GM23338 (cell line): ENCODE data around the gene MAP2K5. TPM values are rescaled to one million over a fixed set of nuclear protein-coding genes. Genes with fewer than 3 reads are reported as not detected.

ENCODE experiments used
- ATAC-seq: fragments of 200-7000 bp; cut with Tn5 transposase; 3 replicates; pipeline ENCODE4 v1.9.1; 2020
- DNase-seq: peaks from one replicate; pipeline ENCODE4 v3.0.0-alpha.2; 2015; ENCODE audit warnings: low spot score
- H2AFZ ChIP-seq: fragments of 200-600 bp; sonication (generic); 2 replicates; pipeline ENCODE4 v1.8.0; 2016; ENCODE audit warnings: antibody characterized with exemption, mild to moderate bottlenecking, moderate library complexity
- H3F3A ChIP-seq: fragments of 200-600 bp; sonication (generic); replicated peaks from 2 replicates; pipeline ENCODE4 v1.8.0; 2017; ENCODE audit warnings: antibody characterized with exemption, mixed run types, low read depth
- H3K27ac ChIP-seq: fragments of 200-600 bp; sonication (generic); 2 replicates; pipeline ENCODE4 v1.6.1; 2016; ENCODE audit warnings: low read depth
- H3K27me3 ChIP-seq: fragments of 200-600 bp; sonication (generic); 2 replicates; pipeline ENCODE4 v1.8.0; 2016; ENCODE audit warnings: mild to moderate bottlenecking, mixed run types, moderate library complexity; ENCODE audit not compliant: insufficient read depth
- H3K36me3 ChIP-seq: fragments of 200-600 bp; sonication (generic); 2 replicates; pipeline ENCODE4 v1.8.0; 2016; ENCODE audit warnings: mild to moderate bottlenecking; ENCODE audit not compliant: insufficient read depth
- H3K4me1 ChIP-seq: fragments of 200-600 bp; sonication (generic); 2 replicates; pipeline ENCODE4 v1.8.0; 2016; ENCODE audit warnings: mild to moderate bottlenecking, moderate library complexity; ENCODE audit not compliant: insufficient read depth
- H3K4me2 ChIP-seq: fragments of 200-600 bp; sonication (generic); 2 replicates; pipeline ENCODE4 v1.7.1; 2017; ENCODE audit warnings: mixed run types
- H3K4me3 ChIP-seq: fragments of 200-600 bp; sonication (generic); 2 replicates; pipeline ENCODE4 v1.6.1; 2016; ENCODE audit warnings: mixed run types
- H3K79me2 ChIP-seq: fragments of 200-600 bp; sonication (generic); replicated peaks from 2 replicates; pipeline ENCODE4 v1.8.0; 2017; ENCODE audit warnings: mild to moderate bottlenecking; ENCODE audit not compliant: insufficient read depth
- H3K9me2 ChIP-seq: fragments of 200-600 bp; sonication (generic); 2 replicates; pipeline ENCODE4 v1.8.0; 2017; ENCODE audit not compliant: insufficient read depth
- H4K20me1 ChIP-seq: fragments of 200-600 bp; sonication (generic); replicated peaks from 2 replicates; pipeline ENCODE4 v1.8.0; 2017; ENCODE audit warnings: mild to moderate bottlenecking; ENCODE audit not compliant: insufficient read depth
- H3K27ac Mint-ChIP-seq: 2 replicates; pipeline ENCODE4 v1.8.0; 2020; ENCODE audit warnings: inconsistent platforms, mild to moderate bottlenecking, moderate library complexity, mixed read lengths
- H3K27me3 Mint-ChIP-seq: 3 replicates; pipeline ENCODE4 v1.8.0; 2022; ENCODE audit warnings: low read depth, mild to moderate bottlenecking, moderate library complexity, mixed read lengths, inconsistent platforms; ENCODE audit not compliant: insufficient read depth, poor library complexity
- H3K36me3 Mint-ChIP-seq: 3 replicates; pipeline ENCODE4 v1.8.0; 2021; ENCODE audit warnings: low read depth, mild to moderate bottlenecking, inconsistent platforms, moderate library complexity, mixed read lengths
- H3K4me1 Mint-ChIP-seq: 3 replicates; pipeline ENCODE4 v1.8.0; 2020; ENCODE audit warnings: mild to moderate bottlenecking, inconsistent platforms, mixed read lengths
- H3K4me3 Mint-ChIP-seq: 3 replicates; pipeline ENCODE4 v1.8.0; 2021; ENCODE audit warnings: moderate library complexity, mild to moderate bottlenecking, inconsistent platforms, mixed read lengths
- H3K9me3 Mint-ChIP-seq: 3 replicates; pipeline ENCODE4 v1.8.0; 2020; ENCODE audit warnings: moderate library complexity, mild to moderate bottlenecking, inconsistent platforms, mixed read lengths
- ETS1 ChIP-seq: IDR thresholded peaks from 2 replicates; pipeline ENCODE4 v1.6.1; 2016; ENCODE audit warnings: antibody characterized with exemption
- EZH2phosphoT487 ChIP-seq: fragments of 200-600 bp; sonication (generic); IDR thresholded peaks from one replicate; pipeline ENCODE4 v1.8.1; 2018; ENCODE audit warnings: antibody characterized with exemption; ENCODE audit not compliant: unreplicated experiment
- JUNB ChIP-seq: IDR thresholded peaks from one replicate; pipeline ENCODE4 v1.6.1; 2016; ENCODE audit warnings: antibody characterized with exemption; ENCODE audit not compliant: unreplicated experiment
- ZNF331 ChIP-seq: fragments of 250-450 bp; sonication (Bioruptor Pico); IDR thresholded peaks from 2 replicates; pipeline ENCODE4 v1.5.0; 2020; ENCODE audit warnings: low read depth, mild to moderate bottlenecking, moderate library complexity
- polyA plus RNA-seq: library from polyadenylated mRNA; unstranded; fragments of >200 nt; fragmentation: Nextera tagmentation; extraction: Ambion mirVana; gene quantifications from 2 replicates; pipeline ENCODE4 v1.2.1, GENCODE V29; 2016
- total RNA-seq: library from RNA; depleted of rRNA; stranded (reverse); fragments of >200 nt; shearing (Covaris generic); gene quantifications from 2 replicates; pipeline ENCODE4 v1.2.3, GENCODE V29; 2014
- TF ChIP-seq, protein P1 (sequence below): IDR thresholded peaks from one replicate; pipeline ENCODE4 v1.6.1; 2018; ENCODE audit warnings: antibody characterized with exemption; ENCODE audit not compliant: unreplicated experiment

The MAP2K5 gene
- total and polyA plus RNA-seq, 2 experiments from 2014 or later, result 6.5 to 13.6 TPM

- TF ChIP-seq, protein P1, sequence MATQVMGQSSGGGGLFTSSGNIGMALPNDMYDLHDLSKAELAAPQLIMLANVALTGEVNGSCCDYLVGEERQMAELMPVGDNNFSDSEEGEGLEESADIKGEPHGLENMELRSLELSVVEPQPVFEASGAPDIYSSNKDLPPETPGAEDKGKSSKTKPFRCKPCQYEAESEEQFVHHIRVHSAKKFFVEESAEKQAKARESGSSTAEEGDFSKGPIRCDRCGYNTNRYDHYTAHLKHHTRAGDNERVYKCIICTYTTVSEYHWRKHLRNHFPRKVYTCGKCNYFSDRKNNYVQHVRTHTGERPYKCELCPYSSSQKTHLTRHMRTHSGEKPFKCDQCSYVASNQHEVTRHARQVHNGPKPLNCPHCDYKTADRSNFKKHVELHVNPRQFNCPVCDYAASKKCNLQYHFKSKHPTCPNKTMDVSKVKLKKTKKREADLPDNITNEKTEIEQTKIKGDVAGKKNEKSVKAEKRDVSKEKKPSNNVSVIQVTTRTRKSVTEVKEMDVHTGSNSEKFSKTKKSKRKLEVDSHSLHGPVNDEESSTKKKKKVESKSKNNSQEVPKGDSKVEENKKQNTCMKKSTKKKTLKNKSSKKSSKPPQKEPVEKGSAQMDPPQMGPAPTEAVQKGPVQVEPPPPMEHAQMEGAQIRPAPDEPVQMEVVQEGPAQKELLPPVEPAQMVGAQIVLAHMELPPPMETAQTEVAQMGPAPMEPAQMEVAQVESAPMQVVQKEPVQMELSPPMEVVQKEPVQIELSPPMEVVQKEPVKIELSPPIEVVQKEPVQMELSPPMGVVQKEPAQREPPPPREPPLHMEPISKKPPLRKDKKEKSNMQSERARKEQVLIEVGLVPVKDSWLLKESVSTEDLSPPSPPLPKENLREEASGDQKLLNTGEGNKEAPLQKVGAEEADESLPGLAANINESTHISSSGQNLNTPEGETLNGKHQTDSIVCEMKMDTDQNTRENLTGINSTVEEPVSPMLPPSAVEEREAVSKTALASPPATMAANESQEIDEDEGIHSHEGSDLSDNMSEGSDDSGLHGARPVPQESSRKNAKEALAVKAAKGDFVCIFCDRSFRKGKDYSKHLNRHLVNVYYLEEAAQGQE, result no peak
Observed at GRCh38 chr15:67799801-67800205, 257.3 kb downstream of the MAP2K5 start (continued).

DNA sequence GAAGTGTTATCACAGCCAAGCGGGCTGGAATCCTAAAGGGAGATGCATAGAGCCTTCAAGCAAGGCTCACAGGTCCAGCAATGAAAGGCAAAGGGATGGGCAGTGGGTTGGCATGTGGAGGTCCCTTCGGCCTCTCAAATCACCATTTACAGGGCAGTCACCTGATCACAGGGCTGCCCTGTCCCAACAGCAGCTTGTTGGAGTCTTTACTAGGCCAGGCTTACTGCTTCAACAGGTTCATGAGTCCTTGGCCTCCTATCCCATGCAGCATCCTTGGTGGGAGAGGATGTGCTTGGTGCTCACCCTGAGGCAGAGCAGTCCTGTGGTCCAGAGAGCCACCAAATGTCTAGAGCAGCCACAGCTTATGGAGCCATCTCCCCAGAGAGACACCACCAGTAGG, 258.6 kb downstream of the MAP2K5 start:
- Histone ChIP-seq H3K27ac (no peak overlapping the region), H3K4me3 (no peak overlapping the region), H3K79me2 (no peaks in the 10 kb centered on the region), H3K36me3 (no peaks in the 10 kb centered on the region), H4K20me1 (no peaks in the 10 kb centered on the region; the same call in 1 of the 2 replicates), H3K4me1 (peaks cover 18% of the 10 kb centered on the region), H3K9me2 (no peaks in the 10 kb centered on the region), H3K4me2 (no peak overlapping the region), H2AFZ (no peak overlapping the region), H3F3A (no peaks in the 10 kb centered on the region), H3K27me3 (no peaks in the 10 kb centered on the region)
- peaks cover 39% of the 10 kb centered on the region for H3K4me1 Mint-ChIP-seq
- no peak overlapping the region for H3K4me3 Mint-ChIP-seq
- TF ChIP-seq EZH2phosphoT487 (no peak), ETS1 (no peak), JUNB (no peak), ZNF331 (CRISPR knock-in tag) (no peak)
- TF ChIP-seq, protein P1, result no peak
- DNase-seq, result no peak
- peaks cover 12% of the 10 kb centered on the region for H3K27me3 Mint-ChIP-seq
- ATAC-seq, result no peak
- H3K27ac Mint-ChIP-seq, result no peak overlapping the region
- H3K36me3 Mint-ChIP-seq, result no peaks in the 10 kb centered on the region
- H3K9me3 Mint-ChIP-seq, result no peaks in the 10 kb centered on the region
